ENCODE data around the gene ACKR3.

Gene ACKR3

DNA sequence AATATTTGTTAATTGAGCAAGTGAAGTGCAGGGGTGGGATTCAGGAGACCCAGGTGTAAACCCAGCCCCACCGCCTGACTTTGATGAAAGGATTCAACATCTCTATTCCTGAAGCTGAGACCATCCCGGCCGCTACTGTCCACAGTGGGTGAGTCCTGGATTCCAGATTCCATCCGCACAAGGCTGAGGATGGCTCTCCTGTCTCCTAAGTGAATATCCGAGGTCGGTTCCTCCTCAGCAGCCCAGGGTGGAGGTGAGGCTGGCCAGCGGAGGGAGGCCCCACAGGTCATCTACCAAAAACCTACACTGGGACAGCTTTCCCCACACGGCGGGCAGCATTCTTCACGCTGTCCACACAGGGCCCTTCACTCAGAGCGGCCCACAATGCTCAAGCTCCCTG is 57.6 kb downstream of the ACKR3 start:
- no peak overlapping the region for H3K27ac ChIP-seq
- TF ChIP-seq, protein P1, sequence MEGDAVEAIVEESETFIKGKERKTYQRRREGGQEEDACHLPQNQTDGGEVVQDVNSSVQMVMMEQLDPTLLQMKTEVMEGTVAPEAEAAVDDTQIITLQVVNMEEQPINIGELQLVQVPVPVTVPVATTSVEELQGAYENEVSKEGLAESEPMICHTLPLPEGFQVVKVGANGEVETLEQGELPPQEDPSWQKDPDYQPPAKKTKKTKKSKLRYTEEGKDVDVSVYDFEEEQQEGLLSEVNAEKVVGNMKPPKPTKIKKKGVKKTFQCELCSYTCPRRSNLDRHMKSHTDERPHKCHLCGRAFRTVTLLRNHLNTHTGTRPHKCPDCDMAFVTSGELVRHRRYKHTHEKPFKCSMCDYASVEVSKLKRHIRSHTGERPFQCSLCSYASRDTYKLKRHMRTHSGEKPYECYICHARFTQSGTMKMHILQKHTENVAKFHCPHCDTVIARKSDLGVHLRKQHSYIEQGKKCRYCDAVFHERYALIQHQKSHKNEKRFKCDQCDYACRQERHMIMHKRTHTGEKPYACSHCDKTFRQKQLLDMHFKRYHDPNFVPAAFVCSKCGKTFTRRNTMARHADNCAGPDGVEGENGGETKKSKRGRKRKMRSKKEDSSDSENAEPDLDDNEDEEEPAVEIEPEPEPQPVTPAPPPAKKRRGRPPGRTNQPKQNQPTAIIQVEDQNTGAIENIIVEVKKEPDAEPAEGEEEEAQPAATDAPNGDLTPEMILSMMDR (conservative IDR thresholded peaks at IDR 0.05; ENCODE audit: low read depth) = no peak
- ChIA-PET POLR2A (ENCODE audit: low non-redundant PET) (no interaction called here), CTCF (interaction anchor here (0.6 to 0.7 kb wide), 2 partner anchors 28 to 226 kb away, joined by 3 to 4 read pairs; no protein-coding TSS in a partner anchor)
- no peak for DNase-seq (ENCODE audit: low spot score)

DNA sequence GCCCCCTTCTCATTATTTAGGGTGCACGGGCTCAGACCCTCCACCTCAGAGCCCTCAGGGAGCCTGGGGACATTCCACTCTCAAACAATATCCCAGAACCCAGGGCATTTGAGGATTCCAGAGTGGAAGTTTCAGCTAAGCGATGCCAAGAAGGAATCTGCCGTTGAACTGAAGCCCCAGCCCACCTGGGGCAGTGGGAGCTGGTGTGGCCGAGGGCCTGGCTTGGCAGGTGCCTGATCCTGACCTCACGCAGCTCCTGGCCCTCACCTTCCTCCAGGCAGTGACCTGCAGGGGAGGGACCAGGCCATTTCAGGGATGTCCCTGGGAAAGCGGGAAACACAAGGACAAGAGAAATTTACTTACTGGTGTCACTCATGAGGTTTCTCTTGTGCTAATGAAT is 58.2 kb downstream of the ACKR3 start:
- DNase-seq (ENCODE audit: low spot score) = no peak
- no peak overlapping the region for H3K27ac ChIP-seq
- POLR2A ChIA-PET (ENCODE audit: low non-redundant PET) = no interaction called here
- CTCF ChIA-PET = interaction anchor here (0.7 kb wide), 1 partner anchor 29 kb away, joined by 3 read pairs; no protein-coding TSS in a partner anchor
- TF ChIP-seq, protein P1 (conservative IDR thresholded peaks at IDR 0.05; ENCODE audit: low read depth) = no peak

DNA sequence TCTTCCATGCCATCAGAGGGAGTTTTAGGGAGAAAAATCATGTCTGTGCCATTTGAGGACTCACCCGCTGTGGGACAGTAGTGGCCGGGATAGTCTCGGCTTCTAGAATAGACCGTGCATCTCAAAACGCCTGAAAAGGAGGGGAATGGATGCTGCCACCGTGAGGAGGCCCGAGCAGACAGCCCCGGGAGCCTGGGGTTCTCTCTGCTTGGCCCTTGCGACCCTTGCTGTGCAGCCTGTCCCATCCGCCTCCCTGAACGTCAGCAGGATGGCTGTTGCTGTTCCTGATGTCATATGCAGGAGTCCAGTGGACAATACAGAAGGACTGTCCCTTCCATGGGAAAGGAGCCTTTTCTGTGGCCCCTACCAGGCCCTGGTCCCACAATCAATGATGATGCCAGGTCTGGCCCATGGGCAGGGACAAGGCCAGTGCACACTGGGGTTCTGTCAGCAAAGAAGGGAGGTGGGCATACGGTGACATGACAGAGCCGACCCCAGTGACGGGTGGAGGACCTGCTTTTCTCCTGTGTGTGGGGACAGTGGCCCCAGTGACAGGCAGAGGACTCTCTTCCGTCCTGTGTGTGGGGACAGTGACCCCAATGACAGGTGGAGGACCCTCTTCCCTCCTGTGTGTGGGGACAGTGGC is 58.8 kb downstream of the ACKR3 start:
- H3K27ac ChIP-seq = no peak overlapping the region
- TF ChIP-seq, protein P1 (conservative IDR thresholded peaks at IDR 0.05; ENCODE audit: low read depth) = no peak
- ChIA-PET POLR2A (ENCODE audit: low non-redundant PET) (no interaction called here), CTCF (no interaction called here)
- no peak for DNase-seq (ENCODE audit: low spot score)

DNA sequence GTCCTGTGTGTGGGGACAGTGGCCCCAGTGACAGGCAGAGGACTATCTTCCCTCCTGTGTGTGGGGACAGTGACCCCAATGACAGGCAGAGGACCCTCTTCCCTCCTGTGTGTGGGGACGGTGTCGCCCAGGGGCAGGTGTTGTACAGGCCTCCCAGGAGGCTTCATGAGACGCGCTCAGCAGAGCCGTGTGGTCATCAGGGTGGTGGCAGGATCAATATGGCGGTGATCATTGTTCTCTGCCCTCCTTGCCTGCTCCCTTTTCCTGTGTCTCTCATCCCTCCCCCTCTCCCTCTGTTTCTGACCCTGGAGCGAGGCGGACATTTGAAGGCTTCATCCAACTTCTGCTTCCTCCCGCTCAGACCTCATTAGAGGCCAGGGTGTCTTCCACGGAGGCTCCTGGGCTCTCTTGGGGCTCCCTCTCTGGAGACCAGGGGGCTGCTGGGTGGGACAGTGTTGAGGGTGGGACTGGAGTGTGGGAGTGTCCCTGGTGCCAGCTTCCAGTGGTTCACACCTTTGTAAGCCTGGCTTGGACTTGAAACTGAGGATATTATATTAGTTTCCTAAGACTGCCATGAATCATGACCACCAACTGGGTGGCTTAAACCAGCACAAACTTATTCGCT is 59.5 kb downstream of the ACKR3 start:
- ChIA-PET CTCF (no interaction called here), POLR2A (ENCODE audit: low non-redundant PET) (no interaction called here)
- TF ChIP-seq, protein P1 (conservative IDR thresholded peaks at IDR 0.05; ENCODE audit: low read depth) = no peak
- H3K27ac ChIP-seq = no peak overlapping the region
- no peak for DNase-seq (ENCODE audit: low spot score)

DNA sequence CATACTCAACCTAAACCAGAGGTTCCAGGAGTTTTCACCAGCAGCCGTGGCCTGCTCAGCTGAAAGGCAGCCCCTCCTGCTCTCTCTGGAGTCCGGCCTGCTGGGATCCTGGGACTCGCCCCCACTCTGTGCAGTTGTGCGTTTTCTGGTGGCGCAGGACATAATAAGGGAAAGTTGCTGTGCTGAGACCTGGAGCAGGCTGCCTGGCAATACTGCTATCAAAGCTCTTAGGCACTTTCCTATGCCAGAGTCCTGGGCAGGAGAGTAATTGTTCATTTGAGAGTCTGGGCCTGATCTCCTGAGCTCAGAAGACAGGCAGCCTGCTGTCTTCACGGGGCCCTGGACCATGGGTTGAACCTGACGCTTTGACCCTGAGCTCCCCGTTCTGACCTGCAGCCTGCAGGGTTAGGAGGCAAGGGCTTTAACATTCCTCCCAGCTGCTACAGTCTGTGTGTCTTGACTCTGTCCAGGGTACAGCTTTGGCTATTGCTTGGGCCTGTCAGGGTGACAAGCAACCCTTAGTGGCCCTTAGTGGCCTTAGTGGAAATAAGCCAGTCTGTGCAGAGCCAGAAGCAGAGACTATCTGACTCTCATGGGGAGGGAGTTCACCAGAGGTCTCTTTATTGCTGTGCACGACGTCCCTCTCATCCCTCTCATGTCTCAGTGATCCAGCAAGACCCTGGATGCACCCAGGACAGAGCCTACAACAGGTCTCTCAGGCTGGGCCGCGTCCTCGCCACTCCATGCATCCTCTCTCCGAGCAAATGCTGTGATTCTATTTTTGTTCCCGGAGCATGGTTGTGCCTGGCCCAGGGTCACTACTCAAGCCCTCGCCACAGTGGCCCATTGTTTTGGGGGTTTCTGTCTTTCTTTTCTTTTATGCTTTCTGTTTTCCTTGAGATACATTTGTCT is 60.6 kb downstream of the ACKR3 start:
- ChIA-PET CTCF (interaction anchor here (0.6 to 0.7 kb wide), 2 partner anchors 117 to 1811 kb away, joined by 3 read pairs; no protein-coding TSS in a partner anchor), POLR2A (ENCODE audit: low non-redundant PET) (no interaction called here)
- TF ChIP-seq, protein P1 (conservative IDR thresholded peaks at IDR 0.05; ENCODE audit: low read depth) = no peak
- no peak overlapping the region for H3K27ac ChIP-seq
- no peak for DNase-seq (ENCODE audit: low spot score)

DNA sequence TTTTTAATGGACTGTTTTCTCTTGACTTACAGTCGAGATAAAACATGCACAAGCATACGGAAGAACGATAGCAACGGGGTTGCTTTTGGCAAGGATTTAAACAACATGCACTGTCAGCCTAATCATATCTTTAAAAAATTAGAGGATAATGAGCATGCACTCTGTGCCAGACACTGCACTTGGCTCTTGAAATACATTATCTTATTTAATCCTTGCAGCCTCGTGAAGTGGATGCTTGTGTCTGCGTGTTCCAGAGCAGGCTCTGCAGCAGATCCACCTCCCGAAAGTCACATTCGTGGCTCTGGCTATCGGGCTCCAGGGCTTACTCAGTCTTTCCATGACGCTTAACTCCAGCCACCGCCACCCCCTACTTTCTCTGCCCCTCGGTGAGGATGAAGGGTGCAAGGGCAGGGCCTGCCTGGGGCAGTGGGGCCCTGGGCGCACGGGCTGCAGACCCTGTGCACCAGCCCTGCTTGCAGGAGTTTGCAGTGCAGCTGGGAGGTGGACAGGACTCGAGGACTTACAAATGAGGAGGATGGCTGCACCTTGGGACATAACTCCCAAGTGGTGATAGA is 61.7 kb downstream of the ACKR3 start:
- no peak overlapping the region for H3K27ac ChIP-seq
- DNase-seq (ENCODE audit: low spot score) = no peak
- ChIA-PET POLR2A (ENCODE audit: low non-redundant PET) (no interaction called here), CTCF (no interaction called here)
- TF ChIP-seq, protein P1 (conservative IDR thresholded peaks at IDR 0.05; ENCODE audit: low read depth) = no peak
